HL-60 (cell line): ENCODE measurements around the gene MACROD1.
A peak's percentile ranks its signal among the peaks of the same experiment; 100 is the strongest.

ENCODE experiments used
- DNase-seq, 2 experiments: peaks; one replicate each; pipeline ENCODE4 v3.0.0-alpha.2; 2010 to 2020; ENCODE audit warnings: low read depth in 1 of 2, low spot score in 1 of 2
- H3K27ac ChIP-seq: fragments of 250-450 bp; sonication (Bioruptor Pico); replicated peaks from 2 replicates; pipeline ENCODE4 v1.5.1; 2020; ENCODE audit warnings: mild to moderate bottlenecking, moderate library complexity
- H3K27me3 ChIP-seq: fragments of 250-450 bp; sonication (Bioruptor Pico); 2 replicates; pipeline ENCODE4 v1.5.1; 2021; ENCODE audit warnings: mild to moderate bottlenecking, moderate library complexity; ENCODE audit not compliant: insufficient read depth, poor library complexity, severe bottlenecking
- H3K4me3 ChIP-seq: replicated peaks from 2 replicates; pipeline ENCODE4 v1.5.1; 2011; ENCODE audit warnings: mild to moderate bottlenecking, control low read depth, low read length; ENCODE audit not compliant: insufficient read depth
- GABPA ChIP-seq: IDR thresholded peaks from 2 replicates; pipeline ENCODE4 v1.6.1; 2012; ENCODE audit warnings: low read depth
- POLR2AphosphoS5 ChIP-seq: IDR thresholded peaks from 2 replicates; pipeline ENCODE4 v1.6.1; 2012; ENCODE audit warnings: low read depth
- SPI1 ChIP-seq: IDR thresholded peaks from 2 replicates; pipeline ENCODE4 v1.6.1; 2012; ENCODE audit warnings: low read depth, mild to moderate bottlenecking, borderline replicate concordance
- TF ChIP-seq, protein P1 (sequence below): IDR thresholded peaks from 2 replicates; pipeline ENCODE4 v1.6.1; 2012; ENCODE audit warnings: low read depth; ENCODE audit not compliant: insufficient replicate concordance
- TF ChIP-seq, protein P2 (sequence below): IDR thresholded peaks from one replicate; pipeline ENCODE4 v1.5.1; 2011; ENCODE audit warnings: low read length, control low read depth, inconsistent platforms; ENCODE audit not compliant: insufficient read depth

The MACROD1 gene

DNA sequence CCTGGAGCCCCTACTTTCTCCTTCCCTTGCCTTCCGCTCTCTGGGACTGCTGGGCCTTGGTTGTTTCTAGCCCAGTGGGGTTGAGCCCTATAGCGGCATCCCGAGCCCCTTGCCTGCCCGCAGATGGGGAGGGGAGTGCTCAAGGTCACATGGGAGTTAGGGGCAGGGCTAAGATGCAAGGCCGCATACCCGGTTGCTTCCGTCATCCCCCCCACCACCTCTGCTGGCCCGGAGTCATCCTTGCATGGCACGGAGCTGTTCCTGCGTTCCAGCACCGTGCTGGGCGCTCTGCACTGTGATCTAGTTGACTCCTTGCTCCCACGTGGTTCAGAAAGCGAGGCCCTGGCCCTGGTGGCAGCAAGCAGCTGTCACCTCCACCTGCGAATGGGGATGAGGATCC, 112.2 kb downstream of the MACROD1 start:
- Histone ChIP-seq H3K4me3 (no peak overlapping the region), H3K27ac (no peak overlapping the region), H3K27me3 (no peaks in the 10 kb centered on the region)
- TF ChIP-seq, protein P1, sequence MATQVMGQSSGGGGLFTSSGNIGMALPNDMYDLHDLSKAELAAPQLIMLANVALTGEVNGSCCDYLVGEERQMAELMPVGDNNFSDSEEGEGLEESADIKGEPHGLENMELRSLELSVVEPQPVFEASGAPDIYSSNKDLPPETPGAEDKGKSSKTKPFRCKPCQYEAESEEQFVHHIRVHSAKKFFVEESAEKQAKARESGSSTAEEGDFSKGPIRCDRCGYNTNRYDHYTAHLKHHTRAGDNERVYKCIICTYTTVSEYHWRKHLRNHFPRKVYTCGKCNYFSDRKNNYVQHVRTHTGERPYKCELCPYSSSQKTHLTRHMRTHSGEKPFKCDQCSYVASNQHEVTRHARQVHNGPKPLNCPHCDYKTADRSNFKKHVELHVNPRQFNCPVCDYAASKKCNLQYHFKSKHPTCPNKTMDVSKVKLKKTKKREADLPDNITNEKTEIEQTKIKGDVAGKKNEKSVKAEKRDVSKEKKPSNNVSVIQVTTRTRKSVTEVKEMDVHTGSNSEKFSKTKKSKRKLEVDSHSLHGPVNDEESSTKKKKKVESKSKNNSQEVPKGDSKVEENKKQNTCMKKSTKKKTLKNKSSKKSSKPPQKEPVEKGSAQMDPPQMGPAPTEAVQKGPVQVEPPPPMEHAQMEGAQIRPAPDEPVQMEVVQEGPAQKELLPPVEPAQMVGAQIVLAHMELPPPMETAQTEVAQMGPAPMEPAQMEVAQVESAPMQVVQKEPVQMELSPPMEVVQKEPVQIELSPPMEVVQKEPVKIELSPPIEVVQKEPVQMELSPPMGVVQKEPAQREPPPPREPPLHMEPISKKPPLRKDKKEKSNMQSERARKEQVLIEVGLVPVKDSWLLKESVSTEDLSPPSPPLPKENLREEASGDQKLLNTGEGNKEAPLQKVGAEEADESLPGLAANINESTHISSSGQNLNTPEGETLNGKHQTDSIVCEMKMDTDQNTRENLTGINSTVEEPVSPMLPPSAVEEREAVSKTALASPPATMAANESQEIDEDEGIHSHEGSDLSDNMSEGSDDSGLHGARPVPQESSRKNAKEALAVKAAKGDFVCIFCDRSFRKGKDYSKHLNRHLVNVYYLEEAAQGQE = no peak
- no peak for TF ChIP-seq POLR2AphosphoS5
- TF ChIP-seq SPI1 = no peak
- no peak for TF ChIP-seq GABPA
- TF ChIP-seq, protein P2, sequence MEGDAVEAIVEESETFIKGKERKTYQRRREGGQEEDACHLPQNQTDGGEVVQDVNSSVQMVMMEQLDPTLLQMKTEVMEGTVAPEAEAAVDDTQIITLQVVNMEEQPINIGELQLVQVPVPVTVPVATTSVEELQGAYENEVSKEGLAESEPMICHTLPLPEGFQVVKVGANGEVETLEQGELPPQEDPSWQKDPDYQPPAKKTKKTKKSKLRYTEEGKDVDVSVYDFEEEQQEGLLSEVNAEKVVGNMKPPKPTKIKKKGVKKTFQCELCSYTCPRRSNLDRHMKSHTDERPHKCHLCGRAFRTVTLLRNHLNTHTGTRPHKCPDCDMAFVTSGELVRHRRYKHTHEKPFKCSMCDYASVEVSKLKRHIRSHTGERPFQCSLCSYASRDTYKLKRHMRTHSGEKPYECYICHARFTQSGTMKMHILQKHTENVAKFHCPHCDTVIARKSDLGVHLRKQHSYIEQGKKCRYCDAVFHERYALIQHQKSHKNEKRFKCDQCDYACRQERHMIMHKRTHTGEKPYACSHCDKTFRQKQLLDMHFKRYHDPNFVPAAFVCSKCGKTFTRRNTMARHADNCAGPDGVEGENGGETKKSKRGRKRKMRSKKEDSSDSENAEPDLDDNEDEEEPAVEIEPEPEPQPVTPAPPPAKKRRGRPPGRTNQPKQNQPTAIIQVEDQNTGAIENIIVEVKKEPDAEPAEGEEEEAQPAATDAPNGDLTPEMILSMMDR = no peak
- no peak for DNase-seq

DNA sequence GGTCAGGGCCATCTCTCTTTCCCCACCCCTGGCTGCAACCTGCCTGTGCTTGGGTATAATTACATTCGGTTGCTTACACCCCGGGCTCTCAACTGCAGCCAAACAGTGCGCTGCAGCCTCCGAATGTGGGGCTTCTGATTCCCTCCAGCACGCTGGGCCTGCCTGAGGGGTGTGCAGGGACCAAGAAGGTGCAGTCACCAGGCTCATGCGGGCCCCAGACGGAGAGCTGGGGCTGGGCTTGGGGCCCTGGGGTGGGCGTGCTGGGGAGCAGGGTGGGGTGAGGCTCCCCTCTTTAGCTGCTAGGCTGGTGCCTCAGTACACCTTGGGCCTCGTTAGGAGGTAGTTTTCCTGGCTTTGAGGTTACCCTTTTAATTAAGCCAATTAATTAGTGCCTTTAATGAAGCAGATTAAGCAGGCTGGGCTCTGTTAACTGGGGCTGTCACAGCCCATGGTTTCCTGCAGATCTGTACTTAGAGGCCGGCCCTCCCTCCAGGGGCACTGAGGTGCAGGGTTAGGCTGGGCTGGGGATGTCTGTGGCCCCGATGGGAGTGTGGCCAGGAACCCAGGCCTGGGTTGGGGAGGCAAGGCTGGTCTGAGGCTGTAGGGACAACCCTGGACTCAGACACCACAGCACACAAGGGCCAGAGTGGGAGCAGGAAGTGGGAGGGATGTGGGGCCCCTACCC, 112.8 kb downstream of the MACROD1 start:
- H3K27me3 ChIP-seq = no peaks in the 10 kb centered on the region
- no peak overlapping the region for H3K27ac ChIP-seq
- TF ChIP-seq POLR2AphosphoS5 (no peak), SPI1 (no peak), GABPA (no peak)
- TF ChIP-seq, protein P2 = no peak
- TF ChIP-seq, protein P1 = no peak

DNA sequence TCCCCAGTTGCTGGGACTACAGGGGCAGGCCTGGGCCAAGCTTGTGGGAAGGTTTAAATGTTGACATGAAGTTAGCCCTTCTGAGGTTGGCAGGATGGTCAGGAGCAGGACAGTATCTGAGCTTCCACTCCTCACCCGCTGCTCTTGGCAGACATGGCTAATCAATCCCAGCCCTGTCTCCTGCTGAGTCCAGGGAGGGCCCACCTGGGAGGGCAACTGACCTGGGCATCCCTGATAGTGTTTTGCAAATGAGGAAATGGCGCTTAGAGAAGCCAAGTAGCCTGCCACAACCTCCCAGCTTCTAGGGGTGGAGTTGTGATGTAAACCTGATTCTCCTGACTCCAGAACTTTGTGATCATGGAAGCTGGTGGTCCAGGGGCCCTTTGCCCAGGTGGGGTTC, 113.5 kb downstream of the MACROD1 start:
- Histone ChIP-seq H3K27me3 (no peaks in the 10 kb centered on the region), H3K4me3 (no peak overlapping the region), H3K27ac (no peak overlapping the region)
- TF ChIP-seq SPI1 = 0 out of 2 replicates have a peak, but pooled peaks have one; percentile 4
- TF ChIP-seq, protein P2 = no peak
- no peak for DNase-seq

More for the DNA sequence above, 112.8 kb downstream of the MACROD1 start:
- no peak for DNase-seq
- no peak overlapping the region for H3K4me3 ChIP-seq

DNA sequence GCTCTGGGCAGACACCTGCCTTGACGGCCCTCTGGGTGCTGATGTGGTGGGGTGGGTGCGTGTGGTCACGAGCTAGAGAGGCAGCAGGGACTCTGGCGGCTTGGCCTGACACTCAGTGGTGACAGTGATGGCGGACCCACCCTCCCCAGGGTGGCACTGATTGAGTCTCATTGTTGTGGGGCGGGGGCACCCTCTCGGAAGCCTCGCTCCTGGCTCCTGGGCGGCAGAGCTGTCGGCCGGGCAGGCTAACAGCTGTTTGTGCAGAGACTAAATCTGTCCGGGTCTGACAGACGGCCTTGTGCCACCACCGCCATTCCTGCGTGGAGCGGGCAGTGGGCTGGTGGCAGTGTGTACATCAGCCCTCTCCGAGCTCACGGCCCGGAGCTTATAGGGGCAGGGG, 114.6 kb downstream of the MACROD1 start:
- DNase-seq = no peak
- no peaks in the 10 kb centered on the region for H3K27me3 ChIP-seq
- TF ChIP-seq, protein P1 = no peak
- no peak overlapping the region for H3K4me3 ChIP-seq
- no peak overlapping the region for H3K27ac ChIP-seq
